Ishikawa (cell line): Measurements from ENCODE around the gene KCNQ1.

ENCODE experiments used
- CEBPB ChIP-seq: IDR thresholded peaks from 2 replicates; pipeline ENCODE4 v1.6.1; 2012
- CREB1 ChIP-seq: IDR thresholded peaks from 2 replicates; pipeline ENCODE4 v1.6.1; 2012; ENCODE audit warnings: low read depth
- EGR1 ChIP-seq: IDR thresholded peaks from 2 replicates; pipeline ENCODE4 v1.6.1; 2012
- EP300 ChIP-seq: IDR thresholded peaks from 2 replicates; pipeline ENCODE4 v1.6.1; 2012; ENCODE audit warnings: borderline replicate concordance
- FOXM1 ChIP-seq: IDR thresholded peaks from 2 replicates; pipeline ENCODE4 v1.6.1; 2012; ENCODE audit warnings: low read depth, borderline replicate concordance
- NFIC ChIP-seq: IDR thresholded peaks from 2 replicates; pipeline ENCODE4 v1.6.1; 2012
- RAD21 ChIP-seq: IDR thresholded peaks from 2 replicates; pipeline ENCODE4 v1.6.1; 2012; ENCODE audit warnings: low read depth
- TAF1 ChIP-seq: IDR thresholded peaks from 2 replicates; pipeline ENCODE4 v1.6.1; 2012; ENCODE audit warnings: low read depth, mild to moderate bottlenecking
- TCF12 ChIP-seq: IDR thresholded peaks from 2 replicates; pipeline ENCODE4 v1.6.1; 2012; ENCODE audit warnings: low read depth
- TEAD4 ChIP-seq: IDR thresholded peaks from 2 replicates; pipeline ENCODE4 v1.6.1; 2012
- USF1 ChIP-seq: IDR thresholded peaks from 2 replicates; pipeline ENCODE4 v1.6.1; 2012
- YY1 ChIP-seq: IDR thresholded peaks from 2 replicates; pipeline ENCODE4 v1.6.1; 2012; ENCODE audit warnings: low read depth
- ZBTB7A ChIP-seq: IDR thresholded peaks from 2 replicates; pipeline ENCODE4 v1.6.1; 2012; ENCODE audit warnings: low read depth
- TF ChIP-seq, protein P1 (sequence below): IDR thresholded peaks from 2 replicates; pipeline ENCODE4 v1.6.1; 2012
- TF ChIP-seq, protein P2 (sequence below): IDR thresholded peaks from 2 replicates; pipeline ENCODE4 v1.6.1; 2012; ENCODE audit warnings: low read depth, mild to moderate bottlenecking

KCNQ1 gene

GRCh38 chr11:2870460-2870859 lies 425.7 kb downstream of the KCNQ1 start:
- TF ChIP-seq TAF1, result no peak
- no peak for TF ChIP-seq EGR1
- no peak for TF ChIP-seq NFIC
- TF ChIP-seq FOXM1, result no peak
- no peak for TF ChIP-seq ZBTB7A
- no peak for TF ChIP-seq RAD21
- TF ChIP-seq, protein P1, sequence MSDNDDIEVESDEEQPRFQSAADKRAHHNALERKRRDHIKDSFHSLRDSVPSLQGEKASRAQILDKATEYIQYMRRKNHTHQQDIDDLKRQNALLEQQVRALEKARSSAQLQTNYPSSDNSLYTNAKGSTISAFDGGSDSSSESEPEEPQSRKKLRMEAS, result no peak

GRCh38 chr11:2870969-2871680 lies 426.3 kb downstream of the KCNQ1 start:
- TF ChIP-seq, protein P2, sequence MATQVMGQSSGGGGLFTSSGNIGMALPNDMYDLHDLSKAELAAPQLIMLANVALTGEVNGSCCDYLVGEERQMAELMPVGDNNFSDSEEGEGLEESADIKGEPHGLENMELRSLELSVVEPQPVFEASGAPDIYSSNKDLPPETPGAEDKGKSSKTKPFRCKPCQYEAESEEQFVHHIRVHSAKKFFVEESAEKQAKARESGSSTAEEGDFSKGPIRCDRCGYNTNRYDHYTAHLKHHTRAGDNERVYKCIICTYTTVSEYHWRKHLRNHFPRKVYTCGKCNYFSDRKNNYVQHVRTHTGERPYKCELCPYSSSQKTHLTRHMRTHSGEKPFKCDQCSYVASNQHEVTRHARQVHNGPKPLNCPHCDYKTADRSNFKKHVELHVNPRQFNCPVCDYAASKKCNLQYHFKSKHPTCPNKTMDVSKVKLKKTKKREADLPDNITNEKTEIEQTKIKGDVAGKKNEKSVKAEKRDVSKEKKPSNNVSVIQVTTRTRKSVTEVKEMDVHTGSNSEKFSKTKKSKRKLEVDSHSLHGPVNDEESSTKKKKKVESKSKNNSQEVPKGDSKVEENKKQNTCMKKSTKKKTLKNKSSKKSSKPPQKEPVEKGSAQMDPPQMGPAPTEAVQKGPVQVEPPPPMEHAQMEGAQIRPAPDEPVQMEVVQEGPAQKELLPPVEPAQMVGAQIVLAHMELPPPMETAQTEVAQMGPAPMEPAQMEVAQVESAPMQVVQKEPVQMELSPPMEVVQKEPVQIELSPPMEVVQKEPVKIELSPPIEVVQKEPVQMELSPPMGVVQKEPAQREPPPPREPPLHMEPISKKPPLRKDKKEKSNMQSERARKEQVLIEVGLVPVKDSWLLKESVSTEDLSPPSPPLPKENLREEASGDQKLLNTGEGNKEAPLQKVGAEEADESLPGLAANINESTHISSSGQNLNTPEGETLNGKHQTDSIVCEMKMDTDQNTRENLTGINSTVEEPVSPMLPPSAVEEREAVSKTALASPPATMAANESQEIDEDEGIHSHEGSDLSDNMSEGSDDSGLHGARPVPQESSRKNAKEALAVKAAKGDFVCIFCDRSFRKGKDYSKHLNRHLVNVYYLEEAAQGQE, result no peak
- no peak for TF ChIP-seq USF1
- TF ChIP-seq CEBPB, result no peak
- TF ChIP-seq EP300, result no peak
- TF ChIP-seq CREB1, result no peak
- TF ChIP-seq, protein P1, result no peak
- TF ChIP-seq EGR1, result no peak
- no peak for TF ChIP-seq TEAD4
- TF ChIP-seq TAF1, result no peak
- TF ChIP-seq ZBTB7A, result no peak
- TF ChIP-seq YY1, result no peak
- TF ChIP-seq NFIC, result no peak
- no peak for TF ChIP-seq TCF12
- TF ChIP-seq FOXM1, result no peak
- no peak for TF ChIP-seq RAD21

GRCh38 chr11:2874963-2875362 lies 430.2 kb downstream of the KCNQ1 start:
- TF ChIP-seq, protein P2, result no peak
- no peak for TF ChIP-seq TAF1
- no peak for TF ChIP-seq USF1
- no peak for TF ChIP-seq TCF12
- no peak for TF ChIP-seq FOXM1
- no peak for TF ChIP-seq NFIC
- TF ChIP-seq ZBTB7A, result no peak
- no peak for TF ChIP-seq CEBPB
- no peak for TF ChIP-seq EP300
- TF ChIP-seq CREB1, result no peak
- no peak for TF ChIP-seq EGR1

GRCh38 chr11:2877474-2877873 lies 432.7 kb downstream of the KCNQ1 start:
- TF ChIP-seq NFIC (no peak), TEAD4 (no peak), CEBPB (no peak), EP300 (no peak), EGR1 (no peak), TAF1 (no peak), TCF12 (no peak), ZBTB7A (no peak), FOXM1 (no peak), RAD21 (no peak), USF1 (no peak)
- TF ChIP-seq, protein P1, result no peak
- TF ChIP-seq, protein P2, result no peak
